ENCODE results near the gene SLC35D3.
"Not testable (repeated sequence)": the region's sequence is repeated elsewhere in the genome, so short reads cannot be mapped to it uniquely, and the experiment has no call there.

Gene SLC35D3

DNA sequence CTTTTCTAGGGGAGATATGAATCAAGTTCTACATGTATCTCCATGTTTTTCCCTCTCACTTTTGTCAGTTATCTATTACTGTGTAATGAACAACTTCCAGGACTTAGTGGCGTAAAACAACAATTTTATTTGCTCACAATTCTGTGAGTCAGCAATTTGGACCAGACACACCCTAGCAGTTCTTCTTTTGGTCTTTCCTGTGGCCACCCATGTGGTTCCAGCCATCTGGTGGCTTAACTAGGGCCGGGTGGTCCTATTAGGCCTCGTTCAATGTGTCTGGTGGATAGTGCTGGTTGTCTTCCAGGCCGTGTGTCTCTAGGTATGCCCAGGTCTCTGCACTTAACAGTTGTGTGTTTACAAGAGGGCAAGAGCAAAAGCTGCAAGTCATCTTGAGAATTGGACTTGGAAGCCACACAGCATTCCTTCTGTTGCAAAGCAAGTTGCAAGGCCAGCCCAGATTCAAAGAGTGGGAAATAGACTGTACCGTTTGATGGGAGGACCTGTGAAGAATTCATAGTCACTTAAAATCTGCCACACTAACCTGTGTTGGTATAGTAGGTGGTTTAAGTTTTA, 20.8 kb upstream of the SLC35D3 start:
- H3K36me3 ChIP-seq (ENCODE audit: control insufficient read depth, insufficient read depth, low read length), result peaks cover 3% of the 10 kb centered on the region
- H3K4me3 ChIP-seq (ENCODE audit: low read length), result no peak overlapping the region

DNA sequence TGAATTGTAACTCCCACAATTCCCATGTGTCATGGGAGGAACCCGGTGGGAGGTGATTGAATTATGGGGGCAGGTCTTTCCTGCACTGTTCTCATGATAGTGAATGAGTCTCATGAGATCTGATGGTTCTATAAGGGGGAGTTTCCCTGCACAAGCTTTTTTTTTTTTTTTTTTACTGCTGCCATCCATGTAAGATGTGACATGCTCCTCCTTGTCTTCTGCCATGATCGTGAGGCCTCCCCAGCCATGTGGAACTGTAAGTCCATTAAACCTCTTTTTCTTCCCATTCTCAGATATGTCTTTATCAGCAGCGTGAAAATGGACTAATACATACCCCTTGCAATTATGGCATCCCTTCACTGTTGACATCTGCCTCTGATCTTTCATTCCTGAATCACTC, 17.6 kb upstream of the SLC35D3 start:
- not testable (repeated sequence) for H3K4me3 ChIP-seq (ENCODE audit: low read length); H3K4me1 ChIP-seq (ENCODE audit: control insufficient read depth, insufficient read depth, low read length); H3K36me3 ChIP-seq (ENCODE audit: control insufficient read depth, insufficient read depth, low read length); H3K9ac ChIP-seq (ENCODE audit: low read length); H3K27ac ChIP-seq (ENCODE audit: low read depth, low read length); H3K27me3 ChIP-seq (ENCODE audit: control insufficient read depth, insufficient read depth, low read length)

More for the DNA sequence above, 20.8 kb upstream of the SLC35D3 start:
- Histone ChIP-seq H3K4me1 (ENCODE audit: control insufficient read depth, insufficient read depth, low read length) (no peaks in the 10 kb centered on the region), H3K27ac (ENCODE audit: low read depth, low read length) (no peak overlapping the region), H3K9ac (ENCODE audit: low read length) (no peak overlapping the region), H3K27me3 (ENCODE audit: control insufficient read depth, insufficient read depth, low read length) (no peaks in the 10 kb centered on the region)

DNA sequence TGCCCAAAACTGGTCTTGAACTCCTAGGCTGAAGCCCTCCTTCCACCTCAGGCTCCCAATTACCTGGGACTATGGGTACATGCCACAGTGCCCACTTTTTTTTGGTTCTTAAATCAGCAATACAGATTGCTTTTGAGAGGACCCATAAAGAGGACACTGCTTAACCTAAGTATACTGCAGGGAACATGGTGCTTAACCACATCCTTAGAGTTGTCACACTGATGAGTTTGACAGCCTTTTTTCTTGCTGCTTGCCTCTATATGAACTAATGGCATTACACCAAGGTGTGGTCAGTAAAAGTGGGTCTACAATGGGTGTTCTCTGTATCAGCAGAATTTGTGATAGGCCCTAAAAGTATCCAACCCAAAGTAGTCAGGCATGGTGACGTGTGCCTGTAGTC, 7.2 kb upstream of the SLC35D3 start:
- Histone ChIP-seq H3K27me3 (ENCODE audit: control insufficient read depth, insufficient read depth, low read length) (no peaks in the 10 kb centered on the region), H3K4me3 (ENCODE audit: low read length) (no peak overlapping the region), H3K36me3 (ENCODE audit: control insufficient read depth, insufficient read depth, low read length) (peaks cover 5% of the 10 kb centered on the region), H3K27ac (ENCODE audit: low read depth, low read length) (no peak overlapping the region), H3K9ac (ENCODE audit: low read length) (no peak overlapping the region), H3K4me1 (ENCODE audit: control insufficient read depth, insufficient read depth, low read length) (no peaks in the 10 kb centered on the region)

DNA sequence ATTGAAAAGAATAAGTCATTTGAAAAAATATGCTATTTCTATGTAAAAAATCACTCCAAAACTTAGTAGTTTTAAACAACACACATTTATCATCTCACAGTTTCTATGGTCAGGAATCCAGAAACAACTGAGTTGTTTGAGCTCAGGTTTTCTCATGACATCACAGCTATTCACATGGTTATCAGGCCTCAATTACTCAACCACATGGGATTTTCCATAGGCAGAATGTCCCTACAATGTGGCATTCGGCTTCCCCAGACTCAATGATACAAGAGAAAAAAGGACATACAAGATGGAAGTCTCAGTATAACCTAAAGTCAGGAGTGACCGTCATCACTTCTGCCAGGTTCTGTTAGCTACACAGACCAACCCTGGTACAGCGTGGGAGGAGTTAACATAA, 3.4 kb upstream of the SLC35D3 start:
- Histone ChIP-seq H3K4me3 (ENCODE audit: low read length) (no peak overlapping the region), H3K4me1 (ENCODE audit: control insufficient read depth, insufficient read depth, low read length) (peaks cover 8% of the 10 kb centered on the region), H3K36me3 (ENCODE audit: control insufficient read depth, insufficient read depth, low read length) (peaks cover 5% of the 10 kb centered on the region), H3K27ac (ENCODE audit: low read depth, low read length) (no peak overlapping the region), H3K9ac (ENCODE audit: low read length) (no peak overlapping the region), H3K27me3 (ENCODE audit: control insufficient read depth, insufficient read depth, low read length) (peaks cover 10% of the 10 kb centered on the region)

DNA sequence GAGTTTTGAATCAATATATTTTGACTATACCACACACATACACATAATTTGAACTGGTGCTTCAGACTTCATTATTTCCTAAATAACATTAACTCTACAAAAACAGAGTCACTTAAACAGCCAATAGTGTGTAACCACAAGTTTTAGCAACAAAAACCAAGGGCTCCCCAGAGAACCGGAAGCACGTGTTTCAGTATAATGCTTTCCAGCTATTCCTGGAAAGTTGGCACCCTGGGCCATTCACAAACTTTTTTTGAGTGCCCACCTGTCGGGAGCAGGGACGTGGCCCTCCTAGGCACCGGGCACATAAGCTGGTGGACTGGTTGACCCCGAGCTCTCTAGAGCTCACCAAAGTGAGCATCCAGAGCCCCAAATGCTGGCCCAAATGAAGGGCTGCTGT, 1.9 kb upstream of the SLC35D3 start:
- peaks cover 8% of the 10 kb centered on the region for H3K4me1 ChIP-seq (ENCODE audit: control insufficient read depth, insufficient read depth, low read length)
- H3K4me3 ChIP-seq (ENCODE audit: low read length), result peak overlapping the region; percentile 55
- no peak overlapping the region for H3K9ac ChIP-seq (ENCODE audit: low read length)
- H3K27ac ChIP-seq (ENCODE audit: low read depth, low read length), result no peak overlapping the region
- peaks cover 10% of the 10 kb centered on the region for H3K27me3 ChIP-seq (ENCODE audit: control insufficient read depth, insufficient read depth, low read length)
- H3K36me3 ChIP-seq (ENCODE audit: control insufficient read depth, insufficient read depth, low read length), result peaks cover under 1% of the 10 kb centered on the region

DNA sequence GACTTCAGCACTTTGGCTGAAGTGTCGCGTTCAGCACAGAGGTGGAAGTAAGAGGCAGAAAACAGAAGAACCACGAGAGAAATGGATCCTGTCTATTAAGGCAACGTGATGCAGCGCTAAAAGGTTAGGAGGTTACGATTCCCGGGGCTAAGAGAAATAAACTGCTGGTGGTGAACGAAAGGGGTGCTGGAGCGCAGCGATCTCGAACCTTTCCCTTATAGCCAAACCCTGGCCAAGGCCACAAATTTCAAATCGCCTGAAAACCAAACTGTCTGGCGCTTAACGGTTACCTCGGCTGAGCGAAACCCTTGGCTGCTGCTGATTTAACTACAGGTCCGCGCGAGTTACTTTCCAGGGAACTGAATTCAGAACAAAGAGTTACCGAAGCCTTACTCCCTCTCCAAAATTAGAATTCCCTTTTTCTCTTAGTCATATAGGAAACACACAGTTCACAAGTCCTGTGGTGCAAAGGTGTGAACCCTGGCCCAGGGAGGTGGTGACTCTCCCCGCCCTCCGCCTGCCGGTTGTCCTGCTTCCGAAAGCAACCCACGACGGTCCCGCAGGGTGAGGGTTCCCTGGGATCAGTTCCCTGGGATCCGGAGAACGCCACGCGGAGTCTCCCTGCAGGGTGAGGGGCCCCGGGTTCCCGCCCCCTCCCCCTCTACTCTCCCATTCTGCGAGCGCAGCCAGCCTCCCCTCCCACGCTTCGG, 1.3 kb upstream of the SLC35D3 start:
- H3K27ac ChIP-seq (ENCODE audit: low read depth, low read length), result no peak overlapping the region
- H3K27me3 ChIP-seq (ENCODE audit: control insufficient read depth, insufficient read depth, low read length), result peaks cover 10% of the 10 kb centered on the region
- no peaks in the 10 kb centered on the region for H3K36me3 ChIP-seq (ENCODE audit: control insufficient read depth, insufficient read depth, low read length)
- peaks cover 8% of the 10 kb centered on the region for H3K4me1 ChIP-seq (ENCODE audit: control insufficient read depth, insufficient read depth, low read length)
- peak overlapping the region; percentile 55 for H3K4me3 ChIP-seq (ENCODE audit: low read length)
- peak overlapping the region; percentile 10 for H3K9ac ChIP-seq (ENCODE audit: low read length)

DNA sequence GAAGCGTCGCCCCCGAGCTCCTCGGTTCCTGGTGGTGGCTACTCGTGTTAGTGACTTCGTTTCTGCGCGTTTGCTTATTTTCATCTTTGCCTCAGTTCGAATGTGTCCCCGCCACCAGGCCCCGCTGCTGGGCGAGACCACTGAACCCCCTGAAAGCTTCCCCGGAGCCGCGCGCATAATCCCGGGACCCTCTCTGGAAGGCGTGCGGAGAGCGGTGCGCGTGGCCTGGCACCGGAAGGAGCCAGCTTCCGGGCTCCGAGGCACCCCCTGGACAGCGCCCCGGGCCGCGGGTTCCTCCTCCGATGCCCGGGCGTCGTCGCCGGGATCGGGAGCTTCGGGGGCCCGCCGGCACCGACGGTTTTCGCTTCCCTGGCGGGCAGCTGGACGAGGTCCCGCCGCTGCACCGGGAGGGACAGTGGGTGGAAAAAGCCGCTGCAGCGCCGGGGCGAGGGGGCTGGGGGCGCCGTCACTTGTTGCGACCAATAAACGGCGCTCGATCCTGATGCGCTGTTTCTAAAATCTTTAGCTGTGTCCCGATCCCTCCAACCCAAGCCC, 643 bp upstream of the SLC35D3 start:
- Histone ChIP-seq H3K4me3 (ENCODE audit: low read length) (peak overlapping the region; percentile 55), H3K4me1 (ENCODE audit: control insufficient read depth, insufficient read depth, low read length) (peaks cover 8% of the 10 kb centered on the region), H3K27ac (ENCODE audit: low read depth, low read length) (no peak overlapping the region), H3K9ac (ENCODE audit: low read length) (no peak overlapping the region), H3K36me3 (ENCODE audit: control insufficient read depth, insufficient read depth, low read length) (no peaks in the 10 kb centered on the region), H3K27me3 (ENCODE audit: control insufficient read depth, insufficient read depth, low read length) (peaks cover 10% of the 10 kb centered on the region)

DNA sequence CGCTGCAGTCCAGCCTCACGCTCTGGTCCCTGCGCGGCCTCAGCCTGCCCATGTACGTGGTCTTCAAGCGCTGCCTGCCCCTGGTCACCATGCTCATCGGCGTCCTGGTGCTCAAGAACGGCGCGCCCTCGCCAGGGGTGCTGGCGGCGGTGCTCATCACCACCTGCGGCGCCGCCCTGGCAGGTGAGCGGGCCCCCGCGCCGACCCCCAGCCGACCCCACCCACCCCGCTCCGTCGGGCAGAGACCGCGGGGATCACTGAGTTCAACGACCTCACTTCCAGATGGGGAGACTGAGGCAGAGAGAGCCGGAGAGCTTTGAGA, 545 bp downstream of the SLC35D3 start:
- peaks cover 10% of the 10 kb centered on the region for H3K27me3 ChIP-seq (ENCODE audit: control insufficient read depth, insufficient read depth, low read length)
- no peaks in the 10 kb centered on the region for H3K36me3 ChIP-seq (ENCODE audit: control insufficient read depth, insufficient read depth, low read length)
- H3K4me1 ChIP-seq (ENCODE audit: control insufficient read depth, insufficient read depth, low read length), result peaks cover 8% of the 10 kb centered on the region
- peak overlapping the region; percentile 55 for H3K4me3 ChIP-seq (ENCODE audit: low read length)
- no peak overlapping the region for H3K27ac ChIP-seq (ENCODE audit: low read depth, low read length)
- no peak overlapping the region for H3K9ac ChIP-seq (ENCODE audit: low read length)

DNA sequence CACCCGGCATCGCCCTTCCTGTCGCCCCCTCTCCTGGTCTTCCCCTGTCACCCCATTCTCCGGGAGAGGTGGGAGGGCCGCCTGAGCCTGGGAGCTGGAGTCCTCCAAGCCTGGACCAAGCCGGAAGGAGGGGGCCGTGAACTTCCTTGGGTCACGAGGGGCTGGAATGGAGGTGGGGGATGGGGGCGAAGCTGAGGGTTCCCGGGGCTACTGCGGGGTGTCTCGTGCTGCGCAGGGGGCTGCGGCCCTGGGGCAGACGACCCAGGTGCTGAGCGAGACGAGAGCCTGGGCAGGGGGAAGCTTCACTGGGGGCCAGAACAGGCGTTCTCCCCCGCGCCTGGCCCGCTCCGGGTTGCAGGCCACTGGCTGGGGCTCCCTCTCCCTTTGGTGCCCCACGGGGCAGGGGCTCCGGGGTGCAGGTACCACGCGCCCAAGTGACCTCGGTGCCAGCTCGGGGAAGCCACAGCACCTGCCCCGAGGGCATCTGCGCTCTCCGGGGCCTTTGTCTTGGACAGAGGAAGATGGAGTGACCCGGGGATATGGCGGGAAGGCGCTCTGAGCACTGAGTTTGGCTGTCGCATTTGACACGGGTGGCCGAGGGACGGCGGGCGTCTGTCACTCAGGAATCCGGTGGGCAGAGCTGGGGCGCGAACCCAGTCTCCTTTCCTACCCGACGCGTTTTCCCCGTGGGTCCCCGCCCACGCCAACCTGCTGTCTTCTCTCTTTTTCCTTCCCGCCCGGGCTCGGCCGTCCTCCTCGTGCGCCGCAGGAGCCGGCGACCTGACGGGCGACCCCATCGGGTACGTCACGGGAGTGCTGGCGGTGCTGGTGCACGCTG, 1.2 kb downstream of the SLC35D3 start:
- H3K4me3 ChIP-seq (ENCODE audit: low read length), result no peak overlapping the region
- no peak overlapping the region for H3K9ac ChIP-seq (ENCODE audit: low read length)
- no peaks in the 10 kb centered on the region for H3K36me3 ChIP-seq (ENCODE audit: control insufficient read depth, insufficient read depth, low read length)
- H3K27me3 ChIP-seq (ENCODE audit: control insufficient read depth, insufficient read depth, low read length), result peaks cover 10% of the 10 kb centered on the region
- H3K4me1 ChIP-seq (ENCODE audit: control insufficient read depth, insufficient read depth, low read length), result peaks cover 8% of the 10 kb centered on the region
- no peak overlapping the region for H3K27ac ChIP-seq (ENCODE audit: low read depth, low read length)

DNA sequence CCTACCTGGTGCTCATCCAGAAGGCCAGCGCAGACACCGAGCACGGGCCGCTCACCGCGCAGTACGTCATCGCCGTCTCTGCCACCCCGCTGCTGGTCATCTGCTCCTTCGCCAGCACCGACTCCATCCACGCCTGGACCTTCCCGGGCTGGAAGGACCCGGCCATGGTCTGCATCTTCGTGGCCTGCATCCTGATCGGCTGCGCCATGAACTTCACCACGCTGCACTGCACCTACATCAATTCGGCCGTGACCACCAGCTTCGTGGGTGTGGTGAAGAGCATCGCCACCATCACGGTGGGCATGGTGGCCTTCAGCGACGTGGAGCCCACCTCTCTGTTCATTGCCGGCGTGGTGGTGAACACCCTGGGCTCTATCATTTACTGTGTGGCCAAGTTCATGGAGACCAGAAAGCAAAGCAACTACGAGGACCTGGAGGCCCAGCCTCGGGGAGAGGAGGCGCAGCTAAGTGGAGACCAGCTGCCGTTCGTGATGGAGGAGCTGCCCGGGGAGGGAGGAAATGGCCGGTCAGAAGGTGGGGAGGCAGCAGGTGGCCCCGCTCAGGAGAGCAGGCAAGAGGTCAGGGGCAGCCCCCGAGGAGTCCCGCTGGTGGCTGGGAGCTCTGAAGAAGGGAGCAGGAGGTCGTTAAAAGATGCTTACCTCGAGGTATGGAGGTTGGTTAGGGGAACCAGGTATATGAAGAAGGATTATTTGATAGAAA, 2.0 kb downstream of the SLC35D3 start:
- Histone ChIP-seq H3K27me3 (ENCODE audit: control insufficient read depth, insufficient read depth, low read length) (peaks cover 10% of the 10 kb centered on the region), H3K36me3 (ENCODE audit: control insufficient read depth, insufficient read depth, low read length) (no peaks in the 10 kb centered on the region), H3K4me1 (ENCODE audit: control insufficient read depth, insufficient read depth, low read length) (peaks cover 8% of the 10 kb centered on the region), H3K9ac (ENCODE audit: low read length) (no peak overlapping the region), H3K27ac (ENCODE audit: low read depth, low read length) (no peak overlapping the region), H3K4me3 (ENCODE audit: low read length) (no peak overlapping the region)

DNA sequence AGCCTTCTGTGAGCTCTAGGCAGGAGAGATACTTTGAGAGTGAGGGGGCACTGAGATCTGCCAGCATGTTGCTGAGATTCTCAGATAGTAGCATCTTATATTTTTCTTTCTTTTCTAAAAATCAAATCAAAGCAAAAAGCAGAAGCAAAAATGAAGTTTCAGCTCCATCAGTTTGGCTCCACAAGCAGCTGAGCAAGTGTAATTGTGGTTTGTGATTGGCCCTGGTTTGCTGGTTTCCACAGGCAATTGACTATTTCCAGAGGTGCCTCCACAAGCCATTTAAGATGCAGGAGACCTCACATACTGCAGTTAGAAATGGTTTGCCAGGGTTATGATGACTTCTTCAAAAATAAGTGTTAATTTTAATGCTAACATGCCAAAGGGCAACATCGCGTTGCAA, 4.3 kb downstream of the SLC35D3 start:
- H3K27ac ChIP-seq (ENCODE audit: low read depth, low read length), result no peak overlapping the region
- H3K27me3 ChIP-seq (ENCODE audit: control insufficient read depth, insufficient read depth, low read length), result no peaks in the 10 kb centered on the region
- H3K36me3 ChIP-seq (ENCODE audit: control insufficient read depth, insufficient read depth, low read length), result no peaks in the 10 kb centered on the region
- no peak overlapping the region for H3K9ac ChIP-seq (ENCODE audit: low read length)
- no peak overlapping the region for H3K4me3 ChIP-seq (ENCODE audit: low read length)
- H3K4me1 ChIP-seq (ENCODE audit: control insufficient read depth, insufficient read depth, low read length), result no peaks in the 10 kb centered on the region

DNA sequence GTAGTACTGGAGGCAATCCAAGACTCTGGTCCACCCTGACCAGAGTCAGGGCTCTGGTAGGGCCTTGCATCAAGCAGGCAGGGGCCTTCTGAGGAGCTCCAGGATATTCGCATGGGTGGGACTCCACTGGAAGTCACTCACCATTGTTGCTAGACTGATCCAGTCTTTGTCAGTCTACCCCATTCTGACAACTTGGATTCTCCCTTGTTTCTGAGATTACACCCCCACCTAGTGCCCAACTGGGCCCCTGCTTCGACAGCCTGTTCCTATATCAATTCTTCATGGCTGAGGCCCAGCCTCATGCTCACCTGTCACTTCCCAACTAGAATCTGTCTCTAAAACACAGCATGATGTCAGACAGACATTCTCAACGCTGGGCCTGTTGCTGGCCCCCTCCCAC, 5.2 kb downstream of the SLC35D3 start:
- Histone ChIP-seq H3K27ac (ENCODE audit: low read depth, low read length) (no peak overlapping the region), H3K27me3 (ENCODE audit: control insufficient read depth, insufficient read depth, low read length) (no peaks in the 10 kb centered on the region), H3K36me3 (ENCODE audit: control insufficient read depth, insufficient read depth, low read length) (no peaks in the 10 kb centered on the region), H3K9ac (ENCODE audit: low read length) (no peak overlapping the region), H3K4me3 (ENCODE audit: low read length) (no peak overlapping the region), H3K4me1 (ENCODE audit: control insufficient read depth, insufficient read depth, low read length) (no peaks in the 10 kb centered on the region)

Measured in rectal smooth muscle tissue (tissue), 1 donor.